Prostate gland (tissue), 2 donors: ENCODE data around the gene SLC39A9. TPM values are rescaled to one million over a fixed set of nuclear protein-coding genes. Genes with fewer than 3 reads are reported as not detected.

Source experiments
- DNase-seq: peaks from one replicate; pipeline ENCODE4 v3.0.0-alpha.2; 2019; ENCODE audit warnings: low spot score
- H3K27ac ChIP-seq, 2 donors: fragments of 200-600 bp; sonication (generic); 2 replicates each; pipeline ENCODE4 v1.5.1; 2017 to 2019
- H3K27me3 ChIP-seq: fragments of 200-600 bp; sonication (generic); replicated peaks from 2 replicates; pipeline ENCODE4 v1.5.1; 2019; ENCODE audit not compliant: insufficient read depth
- H3K36me3 ChIP-seq, 2 donors: fragments of 200-600 bp; sonication (generic); 1 replicate in 1 of 2; 2 replicates in 1 of 2; pipeline versions ENCODE4 v1.5.1 to v1.8.1; 2017 to 2019
- H3K4me1 ChIP-seq: fragments of 200-600 bp; sonication (generic); replicated peaks from 2 replicates; pipeline ENCODE4 v1.5.1; 2019
- H3K4me3 ChIP-seq, 2 donors: fragments of 200-600 bp; sonication (generic); 2 replicates each; pipeline ENCODE4 v1.5.1; 2017 to 2019
- H3K9me3 ChIP-seq: fragments of 200-600 bp; sonication (generic); 2 replicates; pipeline ENCODE4 v1.5.1; 2017
- POLR2A ChIP-seq: fragments of 450-650 bp; IDR thresholded peaks from one replicate; pipeline ENCODE4 v1.6.1; 2016; ENCODE audit warnings: antibody characterized with exemption, mild to moderate bottlenecking
- POLR2AphosphoS5 ChIP-seq: sonication (generic); formaldehyde crosslinking; IDR thresholded peaks from one replicate; pipeline ENCODE4 v1.6.1; 2017; ENCODE audit warnings: antibody characterized with exemption
- WGBS: methylation state at CpG from one replicate; pipeline ENCODE4 v1.1.5; 2018; 5-methylcytosine and 5-hydroxymethylcytosine counted together
- intact Hi-C: fragments of 100-400 bp; cut with DNase I; formaldehyde crosslinking; loops from one replicate; pipeline ENCODE4 v1.14.2; 2022
- total RNA-seq, 2 donors: library from RNA; depleted of rRNA; stranded (reverse); fragments of >200 nt; gene quantifications; one replicate each; pipeline ENCODE4 v1.1.0, GENCODE V29; 2016
- TF ChIP-seq, protein P1 (sequence below), 4 experiments: fragments of 200-600 bp in 2 of 4; fragments of 450-650 bp in 2 of 4; sonication (generic) in 2 of 4; IDR thresholded peaks; 1 replicate in 3 of 4; 2 replicates in 1 of 4; pipeline ENCODE4 v1.5.1; 2016 to 2019; ENCODE audit warnings: antibody characterized with exemption in 4 of 4, mild to moderate bottlenecking in 2 of 4, moderate library complexity in 2 of 4

SLC39A9 gene
- total RNA-seq, 2 donors from 2014 or later, result 71.5 to 102 TPM

DNA sequence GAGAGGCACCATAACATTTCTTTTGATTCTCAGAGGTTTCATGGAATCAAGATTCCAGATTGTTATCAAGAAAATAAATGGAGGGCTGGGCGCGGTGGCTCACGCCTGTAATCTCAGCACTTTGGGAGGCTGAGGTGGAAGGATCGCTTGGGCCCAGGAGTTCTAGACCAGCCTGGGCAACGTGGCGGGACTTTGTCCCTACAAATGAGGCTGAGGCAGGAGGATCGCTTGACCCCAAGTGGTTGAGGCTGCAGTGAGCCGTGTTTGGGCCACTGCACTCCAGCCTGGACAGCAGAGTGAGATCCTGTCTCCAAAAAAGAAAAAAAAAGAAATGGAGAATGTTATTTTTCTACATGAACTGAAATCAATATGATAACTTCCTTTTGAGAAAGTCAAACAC lies 1.3 kb downstream of the SLC39A9 start:
- DNase-seq, result no peak
- H3K4me3 ChIP-seq, result peak overlapping the region; percentile 79 to 86
- H3K4me1 ChIP-seq, result peaks cover 7% of the 10 kb centered on the region
- TF ChIP-seq, protein P1, sequence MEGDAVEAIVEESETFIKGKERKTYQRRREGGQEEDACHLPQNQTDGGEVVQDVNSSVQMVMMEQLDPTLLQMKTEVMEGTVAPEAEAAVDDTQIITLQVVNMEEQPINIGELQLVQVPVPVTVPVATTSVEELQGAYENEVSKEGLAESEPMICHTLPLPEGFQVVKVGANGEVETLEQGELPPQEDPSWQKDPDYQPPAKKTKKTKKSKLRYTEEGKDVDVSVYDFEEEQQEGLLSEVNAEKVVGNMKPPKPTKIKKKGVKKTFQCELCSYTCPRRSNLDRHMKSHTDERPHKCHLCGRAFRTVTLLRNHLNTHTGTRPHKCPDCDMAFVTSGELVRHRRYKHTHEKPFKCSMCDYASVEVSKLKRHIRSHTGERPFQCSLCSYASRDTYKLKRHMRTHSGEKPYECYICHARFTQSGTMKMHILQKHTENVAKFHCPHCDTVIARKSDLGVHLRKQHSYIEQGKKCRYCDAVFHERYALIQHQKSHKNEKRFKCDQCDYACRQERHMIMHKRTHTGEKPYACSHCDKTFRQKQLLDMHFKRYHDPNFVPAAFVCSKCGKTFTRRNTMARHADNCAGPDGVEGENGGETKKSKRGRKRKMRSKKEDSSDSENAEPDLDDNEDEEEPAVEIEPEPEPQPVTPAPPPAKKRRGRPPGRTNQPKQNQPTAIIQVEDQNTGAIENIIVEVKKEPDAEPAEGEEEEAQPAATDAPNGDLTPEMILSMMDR (IDR thresholded peaks at IDR 0.05), result no peak
- TF ChIP-seq POLR2AphosphoS5, result no peak
- TF ChIP-seq POLR2A, result no peak
- no peaks in the 10 kb centered on the region for H3K9me3 ChIP-seq
- H3K36me3 ChIP-seq, result peaks cover 0 to 4% of the 10 kb centered on the region in 2 donors
- 86% methylated on average over 8 of the region's 8 CpGs for WGBS
- intact Hi-C loops, result no loop called here
- H3K27me3 ChIP-seq, result no peaks in the 10 kb centered on the region
- H3K27ac ChIP-seq, result no peak overlapping the region

DNA sequence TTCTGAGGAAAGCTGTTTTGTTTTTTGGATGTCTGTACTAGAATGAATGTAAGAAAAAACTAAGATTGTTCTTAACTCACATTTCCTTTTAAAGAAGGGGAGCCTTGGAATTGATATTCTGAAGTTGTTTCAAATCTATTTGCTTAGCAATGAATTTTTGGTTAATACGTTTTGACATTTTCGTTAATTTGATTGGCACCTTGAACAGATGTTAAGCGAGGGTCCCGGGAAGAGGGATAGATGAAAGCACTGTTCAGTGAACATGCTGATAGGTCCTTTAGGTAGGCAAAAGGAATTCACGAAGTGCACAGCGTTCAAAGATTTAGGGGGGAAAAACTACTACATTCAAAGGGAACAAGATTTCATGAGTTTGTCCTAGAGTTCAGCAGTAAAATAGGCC lies 1.7 kb downstream of the SLC39A9 start:
- Histone ChIP-seq H3K4me1 (peaks cover 7% of the 10 kb centered on the region), H3K9me3 (no peaks in the 10 kb centered on the region), H3K4me3 (peak overlapping the region in 1 of 2 donors; percentile 86), H3K27ac (no peak overlapping the region), H3K36me3 (no peaks in the 10 kb centered on the region), H3K27me3 (no peaks in the 10 kb centered on the region)
- WGBS, result 82% methylated on average over 6 of the region's 6 CpGs
- DNase-seq, result no peak
- intact Hi-C loops, result no loop called here
- TF ChIP-seq POLR2A (no peak), POLR2AphosphoS5 (no peak)
- TF ChIP-seq, protein P1 (IDR thresholded peaks at IDR 0.05), result no peak

DNA sequence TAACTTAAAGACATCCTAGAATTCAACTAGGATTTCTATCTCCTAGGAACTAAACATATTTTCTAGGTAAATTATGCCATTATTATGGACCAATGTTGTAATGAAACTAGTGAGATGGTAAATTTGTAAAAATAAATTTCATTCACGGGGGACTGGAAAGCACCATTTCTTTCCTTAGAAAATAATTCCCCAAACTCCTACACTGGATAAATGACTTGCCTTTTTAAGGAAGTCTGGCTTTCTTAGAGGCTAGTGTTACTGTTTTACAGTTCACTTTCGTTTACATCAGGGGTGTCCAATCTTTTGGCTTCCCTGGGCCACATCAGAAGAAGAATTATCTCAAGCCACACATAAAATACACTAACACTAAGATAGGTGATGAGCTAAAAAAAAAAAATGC lies 3.3 kb downstream of the SLC39A9 start:
- no peak overlapping the region for H3K4me3 ChIP-seq
- peaks cover 3% of the 10 kb centered on the region for H3K4me1 ChIP-seq
- no peak overlapping the region for H3K27ac ChIP-seq
- DNase-seq, result no peak
- intact Hi-C loops, result no loop called here
- no peaks in the 10 kb centered on the region for H3K9me3 ChIP-seq
- WGBS, result 77% methylated on average over 2 of the region's 2 CpGs
- no peaks in the 10 kb centered on the region for H3K36me3 ChIP-seq
- TF ChIP-seq POLR2AphosphoS5 (no peak), POLR2A (no peak)
- TF ChIP-seq, protein P1 (IDR thresholded peaks at IDR 0.05), result no peak
- H3K27me3 ChIP-seq, result no peaks in the 10 kb centered on the region

DNA sequence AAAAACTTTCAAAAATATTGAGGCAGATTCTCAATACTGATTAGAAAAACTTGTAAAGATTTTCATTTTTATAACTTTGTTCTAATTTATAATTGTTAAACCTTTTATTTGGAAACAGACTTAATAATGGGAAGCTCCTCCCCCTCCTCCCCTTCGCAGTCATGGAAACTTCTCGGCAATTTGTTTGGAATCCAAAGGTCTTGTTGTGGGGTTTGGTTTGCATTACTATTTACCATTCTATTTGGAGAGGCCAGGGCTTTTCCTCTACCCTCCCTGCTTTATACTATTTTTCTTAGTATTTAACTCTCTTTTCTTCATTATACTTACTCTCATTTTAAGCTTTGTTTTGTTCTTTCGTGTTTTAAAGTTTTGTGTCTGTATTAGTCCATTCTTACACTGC lies 6.0 kb downstream of the SLC39A9 start:
- TF ChIP-seq, protein P1 (IDR thresholded peaks at IDR 0.05), result no peak
- TF ChIP-seq POLR2A (no peak), POLR2AphosphoS5 (no peak)
- Histone ChIP-seq H3K9me3 (no peaks in the 10 kb centered on the region), H3K4me1 (no peaks in the 10 kb centered on the region), H3K4me3 (no peak overlapping the region), H3K36me3 (no peaks in the 10 kb centered on the region), H3K27me3 (no peaks in the 10 kb centered on the region), H3K27ac (no peak overlapping the region)
- 95% methylated on average over 3 of the region's 3 CpGs for WGBS
- intact Hi-C loops, result no loop called here
- no peak for DNase-seq

DNA sequence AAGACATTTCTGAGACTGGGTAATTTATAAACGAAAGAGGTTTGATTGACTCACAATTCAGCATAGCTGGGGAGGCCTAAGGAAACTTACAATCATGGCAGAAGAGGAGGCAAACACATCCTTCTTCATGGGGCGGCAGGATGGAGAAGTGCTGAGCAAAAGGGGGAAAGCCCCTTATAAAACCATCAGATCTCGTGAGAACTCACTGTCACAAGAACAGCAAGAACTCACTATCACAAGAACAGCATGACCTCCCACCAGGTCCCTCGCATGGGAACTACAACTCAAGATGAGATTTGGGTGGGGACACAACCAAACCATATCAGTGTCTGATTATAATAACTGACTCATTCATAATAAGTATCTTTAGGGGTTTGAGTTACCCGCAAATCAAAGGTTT lies 6.4 kb downstream of the SLC39A9 start:
- WGBS, result 84% methylated on average over 5 of the region's 5 CpGs

More for the DNA sequence above, 6.4 kb downstream of the SLC39A9 start:
- no peaks in the 10 kb centered on the region for H3K4me1 ChIP-seq
- H3K27me3 ChIP-seq, result no peaks in the 10 kb centered on the region
- H3K36me3 ChIP-seq, result no peaks in the 10 kb centered on the region
- DNase-seq, result no peak
- no peaks in the 10 kb centered on the region for H3K9me3 ChIP-seq
- TF ChIP-seq, protein P1 (IDR thresholded peaks at IDR 0.05), result no peak
- TF ChIP-seq POLR2A (no peak), POLR2AphosphoS5 (no peak)
- no peak overlapping the region for H3K27ac ChIP-seq
- intact Hi-C loops, result no loop called here
- no peak overlapping the region for H3K4me3 ChIP-seq
